NOMO-1 (cell line): ENCODE results near the gene PPP1R1C.
A peak's percentile ranks its signal among the peaks of the same experiment; 100 is the strongest.

Experiments used
- DNase-seq, 2 experiments: peaks; one replicate each; lab custom pipeline; 2025; ENCODE audit not compliant: unreplicated experiment in 2 of 2; lab: John Stamatoyannopoulos, UW

Gene PPP1R1C

DNA sequence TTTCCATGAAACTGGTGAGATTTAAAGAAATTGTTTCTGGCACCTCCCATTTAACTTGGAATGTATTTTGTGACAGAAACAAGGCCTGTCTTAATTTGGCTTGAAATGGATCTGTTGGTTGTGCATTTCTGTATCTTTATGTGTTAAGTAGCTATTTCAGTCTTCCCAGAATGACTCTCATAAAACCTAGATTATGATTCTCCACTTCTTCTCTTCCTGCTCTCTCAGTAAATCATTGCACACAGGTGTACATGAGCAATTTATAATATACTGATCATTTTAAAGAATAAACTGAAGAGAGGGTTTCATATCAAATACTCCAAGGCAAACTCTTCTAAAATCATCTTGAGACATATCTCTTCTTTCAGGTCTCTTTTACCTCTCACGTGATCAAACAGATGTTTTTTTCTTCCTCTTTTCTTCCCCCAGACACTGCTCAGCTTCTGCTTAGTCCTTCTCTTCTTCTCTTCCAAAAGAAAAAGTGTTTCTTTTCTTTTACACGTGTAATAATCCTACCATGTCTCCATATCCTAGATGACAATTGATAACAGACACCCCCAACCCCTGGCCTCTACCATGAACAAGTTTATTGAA is 112.0 kb downstream of the PPP1R1C start:
- peak; percentile 18 to 78 for DNase-seq

DNA sequence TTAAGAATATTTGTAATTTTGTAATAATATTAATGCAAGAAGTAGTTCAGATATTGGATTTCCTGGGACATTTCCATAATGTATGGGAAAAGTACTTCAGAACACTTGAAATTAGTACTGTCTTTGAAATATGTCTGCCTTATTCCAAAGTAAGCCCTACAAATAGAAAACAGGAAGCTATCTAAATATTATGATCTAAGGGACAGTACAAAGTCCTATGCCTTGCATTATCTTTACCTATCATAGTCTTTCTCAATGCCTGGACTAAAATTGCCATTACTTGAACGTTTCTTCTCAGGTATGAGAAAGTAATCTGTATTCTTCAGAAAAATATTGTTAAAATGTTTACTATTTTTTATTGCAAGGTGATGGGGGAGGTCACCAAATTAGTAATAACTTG is 113.0 kb downstream of the PPP1R1C start:
- no peak for DNase-seq

DNA sequence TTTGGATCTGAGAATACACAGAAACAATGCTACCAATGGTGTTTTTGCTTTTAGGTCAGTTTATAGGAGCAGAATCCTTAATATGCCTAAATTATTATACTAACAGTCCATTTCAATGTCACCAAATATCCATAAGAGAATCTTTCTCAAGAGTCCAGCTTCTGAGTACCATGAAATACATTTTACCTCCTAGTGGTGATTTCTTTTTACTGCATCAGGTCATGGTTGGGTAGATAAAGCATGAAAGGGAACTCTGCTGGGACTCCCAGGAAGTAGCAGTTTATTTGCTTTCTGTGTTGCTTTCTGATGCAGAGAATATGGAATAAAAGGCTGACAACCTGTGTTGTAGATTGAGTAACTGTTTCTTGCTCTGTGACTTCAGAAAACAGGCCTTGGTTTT is 115.6 kb downstream of the PPP1R1C start:
- peak in 1 of 2 experiments; percentile 27 for DNase-seq

DNA sequence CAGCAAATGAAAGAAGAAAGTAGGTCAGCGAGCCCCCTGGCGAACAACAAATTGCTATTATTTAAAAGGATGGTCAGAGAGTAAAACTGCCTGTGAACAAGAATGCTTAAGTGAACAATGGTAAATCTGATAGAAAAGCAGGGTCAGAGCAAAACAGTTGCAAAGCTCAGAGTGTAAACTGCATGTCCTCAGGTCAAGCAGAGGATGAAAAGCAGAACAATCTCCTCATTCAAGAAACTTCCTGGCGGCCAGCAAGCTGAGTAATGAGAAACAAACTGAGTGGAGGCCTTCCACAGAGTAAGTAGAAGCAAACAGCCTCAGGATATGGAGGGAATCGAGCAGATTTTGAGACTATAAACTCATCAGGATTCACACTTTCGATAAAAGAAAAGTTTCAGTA is 117.9 kb downstream of the PPP1R1C start:
- DNase-seq, result no peak

DNA sequence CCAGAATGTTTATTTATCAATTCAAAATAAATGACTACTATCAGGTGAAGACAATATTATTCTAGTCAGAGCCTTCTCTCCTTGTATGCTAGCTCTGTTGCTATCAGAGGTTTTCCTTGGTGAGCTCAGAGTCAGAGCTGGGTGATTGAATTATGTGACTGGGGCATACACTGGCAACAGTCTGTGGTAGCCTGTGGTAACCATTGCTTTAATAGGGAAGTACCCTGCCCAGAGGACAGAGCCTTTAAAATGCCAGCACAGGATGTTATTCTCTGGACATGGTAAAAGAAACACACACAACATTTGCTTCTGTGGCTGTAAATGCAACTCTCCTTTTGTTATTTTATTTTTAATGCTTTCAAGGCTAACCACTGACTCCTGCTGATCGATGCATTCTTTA is 124.7 kb downstream of the PPP1R1C start:
- DNase-seq, result peak in 1 of 2 experiments; percentile 13

DNA sequence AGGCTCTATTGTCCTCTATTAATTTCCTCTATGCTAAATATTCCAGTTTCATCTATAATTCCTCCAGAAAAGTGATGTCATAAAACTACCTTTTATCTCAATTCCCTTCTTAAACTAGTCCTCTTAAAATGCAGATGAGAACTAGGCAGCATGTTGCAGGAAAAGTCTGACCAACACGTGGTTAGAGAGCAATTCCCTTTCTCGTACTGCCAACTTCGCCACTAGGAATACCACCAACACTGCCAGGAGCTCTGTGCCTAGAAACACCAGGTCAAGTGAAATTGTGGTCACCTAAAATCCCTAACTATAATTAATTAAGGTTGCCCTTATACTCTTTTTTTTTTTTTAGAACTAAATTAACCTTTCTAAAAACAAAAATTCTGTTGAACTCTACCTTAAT is 127.7 kb downstream of the PPP1R1C start:
- DNase-seq, result no peak

DNA sequence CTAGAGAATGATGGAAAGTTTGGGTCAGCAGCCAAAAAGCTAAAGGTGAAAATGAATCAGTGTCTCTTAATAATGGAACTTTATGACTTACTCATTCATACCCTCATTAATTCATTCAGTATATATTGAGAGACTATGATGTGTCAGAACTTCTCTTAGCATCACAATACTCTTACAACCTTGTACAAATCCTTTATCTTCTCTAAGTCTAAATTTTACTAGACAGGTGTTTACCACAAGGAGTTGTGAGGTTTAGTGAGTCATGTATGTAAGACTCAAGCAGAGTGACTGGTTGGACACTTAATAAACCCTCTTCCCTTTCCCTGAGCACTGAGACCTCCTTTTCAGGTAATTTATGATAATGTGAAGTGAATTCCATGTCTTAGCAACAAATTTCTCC is 129.6 kb downstream of the PPP1R1C start:
- no peak for DNase-seq

DNA sequence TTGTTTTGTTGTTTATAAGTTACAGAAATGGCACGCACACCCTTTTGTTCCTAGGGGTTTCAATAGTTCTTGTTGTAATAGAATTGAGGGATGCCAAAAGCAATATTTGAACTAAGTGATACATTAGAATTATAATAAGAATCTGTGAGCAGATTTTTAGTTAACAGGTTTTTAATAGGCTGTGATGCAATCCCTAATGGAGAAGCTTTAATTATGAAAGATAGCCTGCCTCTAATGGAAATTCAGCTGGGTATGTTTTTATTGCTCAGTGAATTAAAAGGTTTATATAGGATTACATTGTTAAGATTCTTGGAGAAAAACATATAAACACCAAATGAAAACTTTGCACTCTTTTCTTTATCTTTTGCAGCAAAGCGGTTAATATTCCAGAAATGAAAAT is 131.1 kb downstream of the PPP1R1C start:
- DNase-seq, result no peak

DNA sequence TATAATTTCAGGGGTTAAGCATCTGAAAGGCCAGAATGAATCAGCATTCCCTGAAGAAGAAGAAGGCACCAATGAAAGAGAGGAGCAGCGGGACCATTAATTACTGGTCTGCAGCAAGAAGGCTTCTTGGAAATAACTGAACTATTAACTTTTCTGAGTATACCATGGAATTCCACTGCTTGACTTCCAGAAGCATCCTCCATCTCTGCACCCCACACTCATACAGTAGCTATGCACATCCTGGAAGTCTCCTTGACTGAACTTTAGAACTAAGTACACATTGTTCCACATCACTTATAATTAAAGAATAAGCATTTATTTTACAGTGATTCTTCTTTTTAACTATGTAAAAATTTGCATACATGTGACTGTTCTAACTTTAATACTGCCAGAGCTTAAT is 131.5 kb downstream of the PPP1R1C start:
- DNase-seq, result no peak

DNA sequence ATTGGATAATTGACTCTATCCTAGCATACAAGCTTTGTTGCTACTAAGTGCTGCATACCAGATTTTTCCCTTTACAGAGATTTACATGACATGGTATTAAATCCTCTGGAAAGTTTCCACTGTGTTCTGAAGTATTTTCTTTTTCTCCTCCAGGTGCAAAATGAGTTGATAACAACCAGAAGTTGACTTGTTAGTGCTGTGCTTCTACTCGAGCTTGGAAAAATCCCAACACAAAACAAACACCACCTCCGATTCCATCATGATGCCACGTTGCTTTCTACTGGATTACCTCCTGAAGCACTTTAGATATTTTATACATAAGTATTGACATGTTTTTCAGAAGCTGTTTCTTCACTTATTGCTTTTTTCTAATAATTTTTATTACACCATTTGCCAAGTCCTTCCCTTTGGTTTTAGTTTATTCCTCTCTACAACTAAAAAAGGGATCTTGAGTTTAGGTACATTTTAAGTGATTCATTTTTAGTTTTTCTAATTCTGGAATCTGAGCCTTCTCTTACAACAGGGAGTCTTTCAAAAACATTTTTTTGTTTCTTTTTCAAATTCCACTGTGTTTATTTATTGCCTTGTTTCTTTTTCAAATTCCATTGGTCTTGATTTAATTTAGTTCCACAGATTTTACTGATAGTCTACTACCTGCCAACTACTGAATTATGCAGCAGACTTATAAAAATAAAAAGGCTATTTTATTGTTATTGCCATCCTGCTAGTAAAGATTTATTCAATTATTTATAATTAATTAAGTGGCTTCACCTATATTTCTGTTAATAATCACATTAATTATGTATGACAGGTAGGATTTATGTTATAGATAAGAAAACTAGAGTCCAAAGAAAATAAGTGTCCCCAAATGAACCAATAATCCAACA is 143.4 kb downstream of the PPP1R1C start:
- no peak for DNase-seq

DNA sequence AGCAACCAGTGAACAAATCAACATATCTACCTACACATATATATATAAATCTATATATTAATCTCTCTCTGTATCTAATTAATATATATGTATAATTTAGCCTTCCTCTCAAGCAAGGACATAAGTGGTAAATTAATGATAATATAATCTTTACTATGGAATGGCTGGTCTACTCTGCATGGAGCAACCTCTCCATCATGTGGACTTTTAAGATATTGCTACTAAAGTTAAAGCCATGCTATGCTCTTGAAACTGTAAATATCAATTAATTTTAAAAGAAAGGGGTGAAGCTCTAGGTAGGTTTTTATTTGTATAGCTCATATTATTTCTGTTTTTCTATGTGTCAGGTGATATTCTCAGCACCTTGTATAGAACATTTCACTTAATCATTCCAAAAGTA is 147.0 kb downstream of the PPP1R1C start:
- no peak for DNase-seq

DNA sequence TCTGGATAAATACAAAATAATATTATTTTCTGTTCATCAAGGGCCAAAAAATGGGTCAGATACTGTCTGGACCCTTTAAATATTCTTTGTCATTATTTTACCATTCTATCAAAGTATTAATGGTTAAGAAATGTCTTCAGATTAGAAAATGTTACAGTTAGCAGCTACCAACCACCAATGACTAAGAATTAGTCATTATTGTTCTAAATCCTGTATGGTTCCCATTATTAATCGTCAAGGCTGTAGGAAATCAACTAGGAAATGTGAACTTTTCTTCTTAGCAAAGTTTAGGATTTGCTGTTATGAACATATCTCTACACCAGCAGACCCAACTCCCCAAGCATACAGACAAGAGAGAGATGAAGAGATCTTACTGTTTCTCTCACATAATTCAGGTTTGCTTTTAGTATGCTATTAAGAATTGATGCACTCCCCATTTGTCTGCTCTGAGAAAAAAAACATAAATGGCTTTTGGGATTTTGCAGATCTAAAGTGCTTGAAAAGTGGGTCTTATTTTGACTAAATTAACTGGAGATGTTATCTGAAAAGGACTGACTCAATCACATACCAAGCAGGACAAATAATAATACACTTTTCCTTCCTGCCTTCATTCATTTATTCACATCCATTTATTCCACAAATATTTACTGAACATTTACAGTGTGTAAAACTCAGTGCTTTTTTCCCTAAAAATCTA is 147.7 kb downstream of the PPP1R1C start:
- no peak for DNase-seq

DNA sequence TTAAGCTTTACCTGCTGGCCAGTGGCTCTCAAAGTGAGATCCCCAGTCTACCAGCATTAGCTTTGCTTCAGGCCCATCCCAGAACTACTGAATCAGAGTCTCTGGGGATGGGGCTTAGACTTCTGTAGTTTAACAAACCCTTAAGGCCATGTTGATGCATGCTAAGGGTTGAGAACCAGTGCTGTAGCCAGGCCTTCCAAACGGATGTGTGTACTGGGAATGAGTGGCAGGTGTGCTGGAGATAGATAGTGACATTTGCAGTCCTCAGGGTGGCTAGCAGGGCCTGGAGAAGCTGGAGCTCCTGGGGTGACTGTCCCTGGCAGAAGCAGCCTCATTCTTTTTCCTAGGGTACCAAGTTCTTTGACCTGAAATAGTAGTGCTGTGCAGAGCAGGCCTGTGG is 148.5 kb downstream of the PPP1R1C start:
- no peak for DNase-seq

DNA sequence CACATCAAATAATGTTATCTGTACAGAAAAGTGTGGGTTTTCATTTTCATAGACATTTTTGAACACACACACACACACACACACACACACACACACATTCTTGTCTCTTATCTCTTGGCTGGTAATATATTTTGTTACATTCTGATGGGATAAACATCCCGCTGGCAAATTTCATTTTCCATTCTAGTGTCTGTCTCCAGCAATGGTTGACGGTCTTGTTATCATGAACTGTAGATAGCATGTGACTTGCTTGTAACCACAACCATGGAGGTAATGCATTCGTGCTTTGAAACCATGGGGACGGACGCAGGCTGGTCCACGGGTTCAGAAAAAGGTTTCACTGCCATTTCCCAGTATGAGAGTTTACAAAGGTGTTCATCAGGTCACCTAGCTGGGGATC is 156.4 kb downstream of the PPP1R1C start:
- no peak for DNase-seq

DNA sequence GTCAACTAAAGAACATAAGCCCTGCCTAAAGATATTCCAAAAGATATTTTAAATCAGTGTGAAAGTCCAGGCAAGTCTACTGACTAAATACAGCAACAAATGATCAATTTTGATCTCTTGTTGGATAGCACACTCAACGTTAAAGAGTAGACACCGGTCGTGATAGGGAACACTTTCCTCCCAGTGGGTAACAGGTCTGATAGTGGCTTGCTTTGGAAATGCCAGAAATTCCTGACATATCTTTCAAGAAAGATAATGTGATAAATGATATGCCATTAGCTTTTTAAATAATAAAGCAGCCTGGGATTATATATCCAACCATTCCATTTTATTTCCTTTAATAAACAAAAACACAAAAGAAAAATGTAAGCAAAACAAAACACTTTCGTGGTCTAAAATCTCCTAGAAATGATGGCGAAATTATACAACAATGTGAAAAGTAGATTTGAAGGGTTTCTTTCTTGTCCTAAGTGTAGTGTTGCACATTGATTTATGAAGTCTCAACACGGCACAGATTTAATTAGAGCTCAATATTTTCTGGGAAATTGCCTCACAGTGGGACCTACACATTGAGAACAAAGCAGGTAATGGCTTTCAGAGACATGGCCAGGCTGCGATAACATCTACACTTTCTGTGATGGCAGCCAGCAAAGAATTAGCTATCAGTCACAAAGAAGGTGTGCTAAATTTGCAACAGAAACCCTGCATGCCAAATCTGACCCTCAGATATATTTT is 158.6 kb downstream of the PPP1R1C start:
- no peak for DNase-seq

DNA sequence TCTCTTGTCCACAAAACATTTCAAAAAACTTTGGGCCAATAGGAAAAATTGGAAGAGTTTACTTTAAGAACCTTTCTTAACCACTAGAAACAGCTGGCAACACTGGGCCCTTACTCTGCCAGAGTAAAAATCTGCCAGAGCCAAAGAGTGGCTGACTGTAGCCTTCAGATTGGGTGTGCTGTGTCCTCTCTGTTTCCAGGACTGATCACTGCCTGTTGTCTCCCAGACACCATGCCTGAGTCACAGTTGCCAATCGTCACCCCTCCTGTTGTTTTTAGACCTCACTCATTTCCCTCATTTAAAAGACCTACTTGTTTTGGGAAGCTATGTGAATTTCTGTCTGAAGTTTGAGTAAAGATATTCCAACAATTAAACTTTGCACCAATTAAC is 159.1 kb downstream of the PPP1R1C start:
- no peak for DNase-seq

DNA sequence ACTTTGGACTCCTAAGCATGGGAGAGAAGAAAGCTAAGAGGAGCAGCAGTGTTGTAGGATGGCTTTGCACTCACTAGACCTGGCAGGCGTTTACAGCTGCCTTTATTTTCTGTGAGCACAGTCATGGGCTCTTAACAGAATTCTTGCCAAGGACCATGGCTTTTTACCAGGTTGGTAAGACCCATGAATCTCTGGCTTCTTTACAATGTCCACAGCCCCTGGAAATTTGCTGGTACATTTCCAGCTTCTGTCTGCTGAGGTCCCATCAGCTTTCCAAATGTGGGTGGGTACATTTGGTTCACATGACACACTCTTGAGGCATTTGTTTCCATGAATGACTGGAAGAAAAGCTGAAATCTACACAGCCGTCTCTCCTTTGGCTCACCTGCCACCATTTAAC is 162.7 kb downstream of the PPP1R1C start:
- no peak for DNase-seq

DNA sequence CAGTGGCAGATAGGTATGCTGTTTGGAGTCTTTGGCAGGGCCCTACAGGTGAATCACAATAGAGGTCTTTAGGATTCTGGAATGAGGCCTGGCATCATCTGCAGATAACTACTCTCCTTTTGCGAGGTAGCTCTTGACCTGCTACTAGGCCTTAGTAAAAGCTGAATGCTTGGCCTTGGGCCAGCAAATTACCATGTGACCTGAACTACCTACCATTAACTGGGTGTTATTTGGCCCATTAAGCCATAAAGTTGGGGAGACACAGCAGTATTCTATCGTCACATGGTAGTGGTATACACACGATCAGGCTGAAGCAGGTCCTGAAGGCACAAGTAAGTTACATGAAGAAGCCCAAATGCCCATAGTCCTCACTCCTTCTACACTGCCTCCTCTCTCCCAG is 178.2 kb downstream of the PPP1R1C start:
- no peak for DNase-seq

DNA sequence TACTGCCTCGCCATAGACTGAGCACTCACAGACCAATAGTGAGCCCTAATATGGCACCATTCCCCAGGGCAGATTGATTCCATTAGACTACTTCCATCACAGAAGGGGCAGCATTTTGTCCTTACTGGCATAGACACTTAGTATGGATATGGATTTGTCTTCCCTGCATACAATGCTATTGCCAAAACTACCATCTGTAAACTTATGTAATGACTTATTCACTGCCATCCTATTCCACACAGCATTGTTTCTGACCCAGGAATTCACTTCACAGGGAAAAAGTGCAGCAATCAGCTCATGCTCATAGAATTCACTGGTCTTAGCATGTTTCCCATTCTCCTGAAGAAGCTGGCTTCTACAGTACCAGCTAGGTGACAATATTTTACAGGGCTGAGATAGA is 179.0 kb downstream of the PPP1R1C start:
- no peak for DNase-seq

DNA sequence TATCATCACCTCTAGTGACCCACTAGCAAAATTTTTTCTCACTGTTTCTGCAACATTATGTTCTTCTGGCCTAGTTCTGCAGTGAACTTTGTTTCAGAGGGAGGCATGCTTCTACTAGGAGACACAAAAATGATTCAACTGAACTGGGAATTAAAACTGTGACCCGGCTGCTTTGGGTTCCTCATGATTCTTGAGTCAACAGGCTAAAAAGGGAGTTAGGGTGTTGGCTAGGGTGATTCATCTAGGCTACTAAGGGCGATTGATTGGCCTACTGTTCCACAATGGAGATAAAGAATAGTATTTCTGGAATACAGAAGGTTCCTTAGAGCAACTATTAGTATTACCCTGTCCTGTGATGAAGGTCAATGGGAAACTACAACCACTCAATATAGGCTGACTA is 179.5 kb downstream of the PPP1R1C start:
- DNase-seq, result no peak

DNA sequence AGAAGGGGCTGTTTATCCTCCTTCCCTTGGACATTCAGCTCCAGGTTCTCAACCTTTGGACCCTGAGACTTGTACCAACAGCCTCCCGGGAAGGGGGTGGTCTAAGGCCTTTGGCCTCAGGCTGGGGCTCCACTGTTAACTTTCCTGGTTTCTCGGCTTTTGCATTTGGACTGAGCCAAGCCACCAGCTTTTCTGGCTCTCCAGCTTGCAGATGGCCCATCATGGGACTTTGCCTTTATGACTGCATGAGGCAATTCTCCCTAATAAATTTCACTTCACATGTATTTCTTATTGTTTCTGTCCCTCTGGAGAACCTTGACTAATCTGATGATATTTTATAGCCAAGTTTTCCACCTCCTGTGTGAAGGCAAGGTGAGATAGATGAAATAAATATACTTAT is 180.8 kb downstream of the PPP1R1C start:
- no peak for DNase-seq
